GM18867 (cell line): ENCODE measurements around the gene TTLL13.
A peak's percentile ranks its signal among the peaks of the same experiment; 100 is the strongest.

Experiments
- ATAC-seq: cut with Tn5 transposase; IDR thresholded peaks from one replicate; pipeline ENCODE4 v1.9.1; 2021; ENCODE audit warnings: mild to moderate bottlenecking, moderate library complexity; ENCODE audit not compliant: unreplicated experiment

The TTLL13 gene

DNA sequence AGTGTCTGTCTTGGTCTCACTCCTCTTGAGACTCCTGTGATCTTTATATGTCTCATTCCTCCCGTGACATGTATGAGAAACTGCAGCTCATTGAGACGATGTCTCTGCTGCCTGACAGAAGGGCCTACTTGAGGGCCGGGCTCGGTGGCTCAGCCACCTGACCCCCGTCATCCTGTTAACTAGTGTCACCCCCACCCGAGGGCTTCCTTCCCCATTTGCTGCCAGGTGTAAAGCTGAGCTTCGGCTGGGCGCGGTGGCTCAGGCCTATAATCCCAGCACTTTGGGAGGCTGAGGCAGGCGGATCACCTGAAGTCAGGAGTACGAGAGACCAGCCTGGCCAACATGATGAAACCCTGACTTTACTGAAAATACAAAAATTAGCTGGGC lies 35.5 kb upstream of the TTLL13 start:
- ATAC-seq = no peak

DNA sequence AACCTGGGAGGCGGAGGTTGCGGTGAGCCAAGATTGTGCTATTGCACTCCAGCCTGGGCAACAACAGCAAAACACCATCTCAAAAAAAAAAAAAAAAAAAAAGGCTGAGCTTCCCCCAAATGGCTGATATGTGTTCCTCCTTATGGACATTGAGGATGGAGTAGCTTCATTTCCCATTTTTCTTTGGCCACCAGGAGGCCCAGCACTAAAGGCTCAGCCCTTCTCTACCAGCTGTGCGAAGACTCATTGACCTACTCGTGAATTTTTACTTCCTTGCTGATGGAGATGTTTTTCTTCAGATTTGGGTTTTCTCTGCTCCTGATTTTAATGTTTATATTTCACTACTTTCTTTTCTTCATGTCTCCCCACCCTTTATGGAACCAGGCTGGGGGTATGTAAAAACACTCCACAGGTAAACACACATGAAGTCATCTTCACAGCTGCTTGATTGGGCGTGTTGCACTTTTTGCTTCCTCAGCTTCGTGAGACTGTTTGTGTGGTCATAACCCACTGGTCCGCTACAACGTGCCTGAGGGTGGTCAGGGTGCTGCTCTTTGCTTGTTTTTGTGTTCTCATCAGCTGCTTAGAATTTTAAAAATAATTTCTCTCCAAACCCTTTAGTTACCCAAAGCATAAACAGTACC lies 34.7 kb upstream of the TTLL13 start:
- no peak for ATAC-seq

DNA sequence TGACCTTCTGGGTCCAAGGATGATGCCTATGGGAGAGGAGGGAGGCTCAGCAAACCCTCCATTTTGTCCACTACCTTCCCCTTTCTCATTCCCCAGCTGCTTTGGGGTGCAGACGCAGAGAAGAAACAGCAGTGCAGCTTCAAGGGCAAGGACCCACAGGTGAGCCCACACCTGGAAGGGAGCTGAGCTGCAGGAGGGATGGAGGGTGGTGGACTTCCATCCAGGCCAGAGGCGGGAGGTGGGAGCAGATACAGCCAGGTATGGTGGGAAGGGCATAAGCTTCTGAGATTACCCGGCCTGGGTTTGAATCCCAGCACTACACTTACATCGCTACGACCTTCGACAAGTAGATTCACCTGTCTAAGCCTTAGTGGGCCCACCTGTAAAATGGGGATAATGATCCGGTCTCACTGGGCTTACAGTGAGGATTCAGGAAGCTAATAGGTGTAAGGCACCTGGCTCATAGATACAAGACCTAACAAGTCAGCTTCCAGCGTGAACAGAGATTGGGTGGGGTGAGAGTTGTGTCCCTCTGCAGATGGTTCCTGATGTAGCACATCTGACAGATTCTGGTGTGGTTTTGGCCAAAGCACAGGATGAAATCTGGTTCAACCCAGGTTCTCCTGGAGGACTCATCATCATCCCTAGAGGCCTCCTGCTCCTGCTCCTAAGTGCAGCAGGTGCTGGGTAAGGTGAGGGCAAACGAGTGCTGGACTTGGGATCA lies 31.5 kb upstream of the TTLL13 start:
- ATAC-seq = no peak

DNA sequence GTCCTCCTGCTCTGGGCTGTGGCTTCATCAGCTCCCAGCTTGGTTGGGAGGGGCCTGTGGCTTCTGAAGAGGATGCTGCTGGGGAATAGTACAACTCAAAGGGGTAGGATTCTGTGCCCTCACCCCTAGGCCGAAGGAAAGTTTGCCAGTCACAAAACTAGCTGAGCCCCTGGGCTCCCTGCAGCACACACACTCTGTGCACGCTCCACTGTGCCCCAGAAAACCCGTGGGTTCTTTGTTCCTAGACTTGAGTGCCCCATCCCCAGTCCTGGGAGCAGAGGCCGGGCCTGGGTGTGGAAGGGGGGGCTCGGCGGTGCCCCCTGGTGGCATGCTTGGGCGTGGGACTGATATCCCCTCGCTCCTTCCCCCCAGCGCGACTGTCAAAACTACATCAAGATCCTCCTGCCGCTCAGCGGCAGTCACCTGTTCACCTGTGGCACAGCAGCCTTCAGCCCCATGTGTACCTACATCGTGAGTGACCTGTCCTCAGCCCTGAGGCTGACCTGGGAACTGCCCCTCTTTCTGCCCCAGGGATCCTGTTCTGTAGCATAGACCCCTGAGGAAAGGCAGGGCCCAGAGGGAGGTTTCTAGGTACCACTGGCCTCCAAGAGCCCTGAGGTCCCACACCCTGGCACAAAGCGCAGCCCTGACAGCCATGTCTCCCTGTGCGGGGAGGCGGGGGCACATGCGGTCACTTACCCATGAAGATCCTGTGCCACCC lies 29.8 kb upstream of the TTLL13 start:
- ATAC-seq = no peak

DNA sequence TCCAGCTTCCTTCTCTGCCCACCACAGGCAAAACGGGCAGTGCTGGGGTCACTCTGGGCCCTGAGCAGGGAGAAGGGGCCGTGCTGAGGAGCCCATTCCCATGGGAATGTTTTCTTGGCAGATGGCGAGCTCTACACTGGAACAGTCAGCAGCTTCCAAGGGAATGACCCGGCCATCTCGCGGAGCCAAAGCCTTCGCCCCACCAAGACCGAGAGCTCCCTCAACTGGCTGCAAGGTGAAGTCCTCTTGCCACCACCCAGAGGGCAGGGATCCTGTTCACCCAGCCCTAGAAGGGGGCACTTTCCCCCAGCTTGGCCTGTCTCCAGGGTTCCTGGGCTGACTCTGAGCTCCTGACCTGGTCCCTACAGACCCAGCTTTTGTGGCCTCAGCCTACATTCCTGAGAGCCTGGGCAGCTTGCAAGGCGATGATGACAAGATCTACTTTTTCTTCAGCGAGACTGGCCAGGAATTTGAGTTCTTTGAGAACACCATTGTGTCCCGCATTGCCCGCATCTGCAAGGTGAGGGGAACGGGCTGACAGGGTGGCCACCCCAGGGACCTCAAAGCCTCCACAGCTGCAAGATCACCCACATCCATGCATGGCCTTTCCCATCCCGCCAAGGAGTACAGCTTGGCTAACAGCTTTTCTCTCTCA lies 28.0 kb upstream of the TTLL13 start:
- no peak for ATAC-seq

DNA sequence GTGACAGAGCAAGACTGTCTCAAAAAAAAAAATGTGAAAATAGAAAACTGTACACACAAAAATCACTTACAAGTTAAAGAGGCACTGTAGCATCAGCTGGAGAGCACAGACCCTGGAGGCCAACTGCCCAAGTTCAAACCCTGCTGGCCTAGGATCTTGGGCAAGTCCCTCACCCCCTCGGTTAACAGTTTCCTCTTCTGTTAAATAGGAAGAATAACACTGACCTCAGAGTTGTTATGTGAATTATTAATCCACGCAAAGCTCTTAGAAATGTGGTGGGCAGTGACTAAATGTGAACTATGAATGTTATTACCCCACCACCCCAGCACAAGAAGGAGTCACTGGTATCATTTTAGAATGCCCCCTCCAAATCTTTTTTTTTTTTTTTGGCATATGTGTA lies 26.8 kb upstream of the TTLL13 start:
- no peak for ATAC-seq

DNA sequence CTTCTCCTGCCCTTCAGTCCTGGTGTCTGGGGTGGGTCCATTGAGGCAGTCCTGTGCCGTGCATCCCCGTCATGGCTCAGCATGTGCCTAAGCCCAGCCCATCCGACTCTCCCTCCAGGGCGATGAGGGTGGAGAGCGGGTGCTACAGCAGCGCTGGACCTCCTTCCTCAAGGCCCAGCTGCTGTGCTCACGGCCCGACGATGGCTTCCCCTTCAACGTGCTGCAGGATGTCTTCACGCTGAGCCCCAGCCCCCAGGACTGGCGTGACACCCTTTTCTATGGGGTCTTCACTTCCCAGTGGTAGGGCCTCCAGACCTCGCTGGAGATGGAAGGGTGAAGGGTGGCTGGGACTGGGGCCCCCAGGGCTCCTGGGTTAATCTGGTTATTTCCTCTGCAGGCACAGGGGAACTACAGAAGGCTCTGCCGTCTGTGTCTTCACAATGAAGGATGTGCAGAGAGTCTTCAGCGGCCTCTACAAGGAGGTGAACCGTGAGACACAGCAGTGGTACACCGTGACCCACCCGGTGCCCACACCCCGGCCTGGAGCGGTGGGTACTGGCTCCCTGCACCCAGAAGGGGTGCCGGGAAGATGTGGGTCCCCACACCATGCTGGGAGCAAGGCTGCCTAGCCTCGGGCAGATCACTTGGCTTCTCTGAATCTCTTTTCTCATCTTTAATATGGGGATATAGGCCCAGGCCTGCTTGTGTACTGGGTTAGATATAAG lies 25.8 kb upstream of the TTLL13 start:
- no peak for ATAC-seq

DNA sequence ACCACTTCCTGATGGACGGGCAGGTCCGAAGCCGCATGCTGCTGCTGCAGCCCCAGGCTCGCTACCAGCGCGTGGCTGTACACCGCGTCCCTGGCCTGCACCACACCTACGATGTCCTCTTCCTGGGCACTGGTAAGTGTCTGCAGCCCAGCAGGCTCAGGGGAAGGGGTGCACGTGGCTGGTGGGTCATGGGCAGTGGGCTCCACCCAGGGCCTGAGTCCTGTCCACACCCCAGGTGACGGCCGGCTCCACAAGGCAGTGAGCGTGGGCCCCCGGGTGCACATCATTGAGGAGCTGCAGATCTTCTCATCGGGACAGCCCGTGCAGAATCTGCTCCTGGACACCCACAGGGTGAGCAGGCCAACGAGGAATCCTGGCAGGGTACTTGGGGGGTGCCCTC lies 24.3 kb upstream of the TTLL13 start:
- ATAC-seq = no peak

DNA sequence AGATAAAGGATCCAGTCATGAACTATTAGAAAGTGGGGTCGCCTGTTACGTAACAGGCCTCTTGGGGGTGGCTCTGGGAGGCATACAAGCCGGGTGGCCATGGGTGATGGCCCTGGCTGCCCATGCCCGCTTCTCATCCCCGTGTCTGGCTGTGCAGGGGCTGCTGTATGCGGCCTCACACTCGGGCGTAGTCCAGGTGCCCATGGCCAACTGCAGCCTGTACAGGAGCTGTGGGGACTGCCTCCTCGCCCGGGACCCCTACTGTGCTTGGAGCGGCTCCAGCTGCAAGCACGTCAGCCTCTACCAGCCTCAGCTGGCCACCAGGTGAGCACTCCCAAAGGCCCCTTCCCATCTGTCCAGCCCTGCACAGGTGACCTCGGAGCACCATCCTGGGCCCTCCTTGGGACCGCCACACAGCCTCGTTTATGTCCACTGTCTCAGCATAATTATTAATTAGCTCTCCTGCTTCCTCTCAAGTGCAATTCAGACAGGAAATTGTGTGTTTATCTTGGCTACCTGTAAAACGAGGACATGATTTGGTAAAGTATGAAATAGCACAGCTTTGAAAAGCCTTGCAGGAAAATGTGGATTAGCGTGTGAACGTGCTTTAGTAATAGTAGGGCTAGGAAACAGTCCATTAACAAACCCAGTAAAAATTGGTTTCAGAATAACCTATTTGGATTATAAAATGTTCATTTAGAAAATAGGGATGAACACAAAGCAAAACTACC lies 23.7 kb upstream of the TTLL13 start:
- no peak for ATAC-seq

DNA sequence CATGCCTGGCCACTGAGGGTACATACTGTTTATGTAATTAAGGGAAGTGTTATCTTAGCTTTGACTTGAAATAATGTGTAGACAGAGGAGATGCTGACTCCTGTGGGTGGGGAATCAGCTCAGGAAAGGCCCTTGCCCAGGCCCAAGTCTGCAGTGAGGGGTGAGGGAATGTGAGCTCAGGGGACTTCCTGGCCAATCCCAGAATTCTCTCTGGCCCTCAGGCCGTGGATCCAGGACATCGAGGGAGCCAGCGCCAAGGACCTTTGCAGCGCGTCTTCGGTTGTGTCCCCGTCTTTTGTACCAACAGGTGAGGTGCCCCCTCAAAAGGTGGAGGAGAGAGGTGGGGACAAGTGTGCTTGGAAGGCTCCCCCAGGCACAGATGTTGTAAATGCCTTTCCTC lies 22.0 kb upstream of the TTLL13 start:
- ATAC-seq = no peak

DNA sequence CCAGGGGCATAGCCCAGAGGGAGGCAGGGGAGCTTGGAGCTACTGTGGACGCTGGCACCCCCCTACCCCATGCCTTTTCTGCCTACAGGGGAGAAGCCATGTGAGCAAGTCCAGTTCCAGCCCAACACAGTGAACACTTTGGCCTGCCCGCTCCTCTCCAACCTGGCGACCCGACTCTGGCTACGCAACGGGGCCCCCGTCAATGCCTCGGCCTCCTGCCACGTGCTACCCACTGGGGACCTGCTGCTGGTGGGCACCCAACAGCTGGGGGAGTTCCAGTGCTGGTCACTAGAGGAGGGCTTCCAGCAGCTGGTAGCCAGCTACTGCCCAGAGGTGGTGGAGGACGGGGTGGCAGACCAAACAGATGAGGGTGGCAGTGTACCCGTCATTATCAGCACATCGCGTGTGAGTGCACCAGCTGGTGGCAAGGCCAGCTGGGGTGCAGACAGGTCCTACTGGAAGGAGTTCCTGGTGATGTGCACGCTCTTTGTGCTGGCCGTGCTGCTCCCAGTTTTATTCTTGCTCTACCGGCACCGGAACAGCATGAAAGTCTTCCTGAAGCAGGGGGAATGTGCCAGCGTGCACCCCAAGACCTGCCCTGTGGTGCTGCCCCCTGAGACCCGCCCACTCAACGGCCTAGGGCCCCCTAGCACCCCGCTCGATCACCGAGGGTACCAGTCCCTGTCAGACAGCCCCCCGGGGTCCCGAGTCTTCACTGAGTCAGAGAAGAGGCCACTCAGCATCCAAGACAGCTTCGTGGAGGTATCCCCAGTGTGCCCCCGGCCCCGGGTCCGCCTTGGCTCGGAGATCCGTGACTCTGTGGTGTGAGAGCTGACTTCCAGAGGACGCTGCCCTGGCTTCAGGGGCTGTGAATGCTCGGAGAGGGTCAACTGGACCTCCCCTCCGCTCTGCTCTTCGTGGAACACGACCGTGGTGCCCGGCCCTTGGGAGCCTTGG lies 21.3 kb upstream of the TTLL13 start:
- ATAC-seq = no peak

DNA sequence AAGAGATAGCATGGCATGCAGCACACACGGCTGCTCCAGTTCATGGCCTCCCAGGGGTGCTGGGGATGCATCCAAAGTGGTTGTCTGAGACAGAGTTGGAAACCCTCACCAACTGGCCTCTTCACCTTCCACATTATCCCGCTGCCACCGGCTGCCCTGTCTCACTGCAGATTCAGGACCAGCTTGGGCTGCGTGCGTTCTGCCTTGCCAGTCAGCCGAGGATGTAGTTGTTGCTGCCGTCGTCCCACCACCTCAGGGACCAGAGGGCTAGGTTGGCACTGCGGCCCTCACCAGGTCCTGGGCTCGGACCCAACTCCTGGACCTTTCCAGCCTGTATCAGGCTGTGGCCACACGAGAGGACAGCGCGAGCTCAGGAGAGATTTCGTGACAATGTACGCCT lies 20.4 kb upstream of the TTLL13 start:
- no peak for ATAC-seq

DNA sequence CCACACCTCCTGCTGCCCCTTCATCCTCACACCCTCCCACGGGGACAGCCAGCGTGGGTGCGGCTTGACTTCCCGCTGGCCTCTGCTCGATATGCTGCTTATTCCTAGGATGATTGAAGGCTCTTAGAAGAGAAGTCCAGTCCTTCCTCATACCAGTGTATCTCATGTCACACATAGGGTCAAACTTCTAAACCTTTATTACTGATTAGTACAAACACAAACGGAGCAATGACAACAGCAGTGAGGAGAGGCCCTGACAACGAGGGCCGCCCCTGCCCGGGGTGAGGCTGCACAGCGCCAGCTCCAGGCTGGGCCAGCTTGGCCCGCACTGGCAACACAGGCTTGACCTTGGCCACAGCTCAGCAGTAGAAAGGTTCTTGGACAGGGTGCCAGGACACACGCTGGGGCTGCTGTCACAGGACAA lies 19.3 kb upstream of the TTLL13 start:
- ATAC-seq = no peak

DNA sequence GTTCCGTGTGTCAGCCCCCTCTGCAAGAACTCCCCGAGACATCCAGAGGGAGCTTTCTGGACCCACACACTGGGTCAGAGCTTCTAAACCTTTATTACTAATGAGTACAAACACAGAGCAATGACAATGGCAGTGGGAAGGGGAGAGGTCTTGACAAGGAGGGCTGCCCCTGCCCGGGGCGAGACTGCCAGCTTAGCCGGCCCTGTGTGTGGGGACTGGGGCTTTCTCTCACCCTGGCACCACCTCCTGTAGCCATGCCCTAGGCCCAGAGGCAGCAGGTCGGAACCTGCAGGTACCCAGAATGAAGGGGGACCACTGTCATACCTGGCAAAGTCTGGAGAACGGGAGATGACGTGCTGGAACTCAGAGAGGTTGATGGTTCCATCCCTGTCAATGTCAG lies 18.7 kb upstream of the TTLL13 start:
- no peak for ATAC-seq

DNA sequence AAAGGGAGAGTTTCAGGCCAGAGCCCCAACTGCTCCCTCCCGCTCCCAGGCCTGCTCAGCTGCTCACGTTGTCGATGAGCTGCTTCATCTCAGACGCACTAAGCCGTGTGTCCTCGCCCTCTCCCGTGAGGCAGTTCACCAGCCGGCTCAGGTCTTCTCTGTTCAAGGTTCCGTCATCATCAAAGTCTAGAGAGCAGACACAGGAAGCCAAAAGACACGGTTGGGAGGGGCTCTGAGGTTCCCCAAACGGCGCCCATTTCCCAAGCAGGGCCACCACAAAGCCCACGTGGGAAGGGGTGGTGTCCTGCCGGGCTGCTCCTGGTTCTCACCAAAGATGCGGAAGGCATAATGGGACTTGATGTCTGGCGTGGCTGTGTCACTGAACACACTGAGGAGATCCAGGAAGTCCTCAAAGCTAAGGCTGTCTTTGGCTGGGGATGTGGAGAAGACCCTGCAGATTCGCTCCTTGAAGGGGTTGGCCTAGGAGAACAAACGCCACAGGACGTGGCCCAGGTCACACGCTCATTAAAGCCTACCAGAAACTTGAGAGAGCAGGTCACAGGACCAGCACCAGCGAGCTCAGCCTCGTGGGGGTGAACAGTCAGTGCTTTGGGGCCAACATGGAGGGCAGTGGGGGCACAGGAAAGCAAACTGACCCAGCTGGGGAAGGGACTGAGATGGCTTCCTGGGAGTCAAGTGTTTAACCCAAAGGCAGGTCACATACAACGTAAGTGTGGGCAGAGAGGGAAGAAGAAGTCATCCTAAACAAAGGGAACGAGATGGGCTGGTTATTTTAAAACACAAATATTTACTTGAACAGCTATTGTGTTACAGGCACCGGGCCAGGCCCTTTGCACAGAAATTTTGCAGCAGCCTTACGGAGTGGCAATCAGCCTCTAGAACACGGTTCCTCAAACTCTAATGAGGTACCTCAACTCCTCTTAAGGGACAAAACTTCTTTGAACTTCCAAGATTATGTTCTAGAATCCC lies 18.0 kb upstream of the TTLL13 start:
- peak; percentile 23 for ATAC-seq

DNA sequence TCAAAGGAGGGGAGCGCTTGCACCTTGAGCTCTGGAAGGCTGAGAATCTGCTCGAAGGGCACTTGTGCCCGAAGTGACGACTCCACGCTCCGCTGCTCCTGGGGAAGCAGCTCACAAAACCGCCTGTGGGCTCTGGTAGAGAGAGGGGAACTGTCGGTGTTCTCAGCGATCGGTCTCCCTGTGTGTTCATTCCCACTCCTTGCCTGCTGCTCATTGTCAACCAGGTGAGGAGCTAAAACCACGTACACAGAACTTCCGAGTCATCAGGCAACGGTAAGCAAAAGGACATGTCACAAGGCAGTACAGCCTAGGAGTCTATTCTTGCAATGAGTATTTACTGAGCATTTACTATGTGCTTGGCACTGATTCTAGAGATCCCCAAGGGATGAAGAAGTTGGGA lies 17.2 kb upstream of the TTLL13 start:
- ATAC-seq = no peak

DNA sequence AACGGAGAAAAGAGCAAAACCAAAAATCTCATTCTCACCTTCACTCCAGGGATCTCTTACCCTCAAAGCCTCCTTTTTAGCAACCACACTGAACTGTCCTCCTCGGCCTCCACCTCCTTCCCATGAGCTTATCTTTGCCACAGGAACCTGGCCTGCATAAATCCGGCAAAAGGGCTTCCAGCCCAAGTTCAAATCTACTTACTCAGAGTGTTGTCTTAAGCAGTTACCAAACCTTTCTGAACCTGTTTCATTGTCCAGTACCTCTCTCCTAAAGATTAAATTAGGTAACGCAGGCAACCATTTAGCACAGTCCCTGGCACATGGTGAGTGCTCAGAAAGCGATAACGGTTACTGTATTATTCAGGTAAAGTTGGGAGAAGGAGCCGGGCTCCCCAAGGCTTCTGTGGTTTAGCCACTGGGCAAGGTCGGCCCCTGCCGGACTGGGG lies 16.4 kb upstream of the TTLL13 start:
- ATAC-seq = no peak
